IMR-90 (cell line): Measurements from ENCODE around the gene ZNF3. TPM values are rescaled to one million over a fixed set of nuclear protein-coding genes. Genes with fewer than 3 reads are reported as not detected.

ENCODE experiments used
- ATAC-seq: fragments of 200-7000 bp; cut with Tn5 transposase; 2 replicates; pipeline ENCODE4 v1.9.1; 2020; ENCODE audit warnings: low read depth, mild to moderate bottlenecking, moderate library complexity
- BruUV-seq: library from RNA; stranded (reverse); fragments of 400-500 nt; replicated peaks from 2 replicates; lab custom pipeline; 2021; lab: Mats Ljungman, UMichigan
- CTCF ChIA-PET: fragments of 300-600 bp; formaldehyde crosslinking; extraction: SDS; loops from one replicate; lab custom pipeline; 2021; ENCODE audit warnings: antibody characterized with exemption; lab: Yijun Ruan, JAX
- POLR2A ChIA-PET: fragments of 300-600 bp; sonication (Branson Sonifier 250); formaldehyde crosslinking; loops from one replicate; lab custom pipeline; 2022; ENCODE audit warnings: antibody characterized with exemption; ENCODE audit not compliant: unreplicated experiment; lab: Charles Lee
- DNase-seq: peaks from one replicate; pipeline ENCODE4 v3.0.0; 2013
- H2AFZ ChIP-seq: replicated peaks from 2 replicates; pipeline ENCODE3; 2013; ENCODE audit warnings: low read length, mild to moderate bottlenecking; ENCODE audit not compliant: poor library complexity
- H2AK5ac ChIP-seq: 2 replicates; pipeline ENCODE4 v1.6.1; 2013; ENCODE audit warnings: low read depth, low read length, inconsistent platforms
- H2AK9ac ChIP-seq: replicated peaks from 2 replicates; pipeline ENCODE3; 2013; ENCODE audit warnings: mild to moderate bottlenecking, low read depth, low read length, moderate library complexity; ENCODE audit not compliant: poor library complexity
- H2BK120ac ChIP-seq: 2 replicates; pipeline ENCODE4 v1.6.1; 2013; ENCODE audit warnings: low read depth, low read length, inconsistent platforms
- H2BK15ac ChIP-seq: 3 replicates; pipeline ENCODE4 v1.6.1; 2013; ENCODE audit warnings: low read depth, low read length, inconsistent platforms
- H2BK20ac ChIP-seq: 2 replicates; pipeline ENCODE4 v1.6.1; 2013; ENCODE audit warnings: low read depth, mild to moderate bottlenecking, inconsistent platforms, low read length, moderate library complexity
- H2BK5ac ChIP-seq: 2 replicates; pipeline ENCODE4 v1.6.1; 2013; ENCODE audit warnings: mild to moderate bottlenecking, low read depth, low read length, inconsistent platforms; ENCODE audit not compliant: poor library complexity, severe bottlenecking
- H3K14ac ChIP-seq: replicated peaks from 2 replicates; pipeline ENCODE4 v1.6.1; 2013; ENCODE audit warnings: low read depth, low read length, inconsistent platforms
- H3K18ac ChIP-seq: 2 replicates; pipeline ENCODE4 v1.6.1; 2013; ENCODE audit warnings: low read depth, low read length, control low read depth
- H3K23ac ChIP-seq: 2 replicates; pipeline ENCODE4 v1.6.1; 2013; ENCODE audit warnings: low read depth, low read length, inconsistent platforms
- H3K27ac ChIP-seq: 2 replicates; pipeline ENCODE4 v1.5.1; 2013; ENCODE audit warnings: mild to moderate bottlenecking, control low read depth, low read length; ENCODE audit not compliant: insufficient read depth
- H3K27me3 ChIP-seq: 2 replicates; pipeline ENCODE4 v1.6.1; 2013; ENCODE audit warnings: low read length; ENCODE audit not compliant: control insufficient read depth, insufficient read depth
- H3K36me3 ChIP-seq: 2 replicates; pipeline ENCODE4 v1.6.1; 2013; ENCODE audit warnings: low read length, mixed read lengths; ENCODE audit not compliant: control insufficient read depth, insufficient read depth
- H3K4ac ChIP-seq: 2 replicates; pipeline ENCODE4 v1.6.1; 2013; ENCODE audit warnings: low read depth, low read length, inconsistent platforms
- H3K4me1 ChIP-seq: 2 replicates; pipeline ENCODE4 v1.6.1; 2013; ENCODE audit warnings: low read length, mixed read lengths; ENCODE audit not compliant: control insufficient read depth, insufficient read depth
- H3K4me2 ChIP-seq: 2 replicates; pipeline ENCODE4 v1.6.1; 2013; ENCODE audit warnings: low read depth, mild to moderate bottlenecking, control low read depth, low read length, moderate library complexity
- H3K4me3 ChIP-seq: 2 replicates; pipeline ENCODE4 v1.5.1; 2013; ENCODE audit warnings: low read depth, mild to moderate bottlenecking, control low read depth, low read length, moderate library complexity; ENCODE audit not compliant: insufficient read depth
- H3K56ac ChIP-seq: 2 replicates; pipeline ENCODE4 v1.6.1; 2013; ENCODE audit warnings: low read length, inconsistent platforms; ENCODE audit not compliant: insufficient read depth; ENCODE audit errors: extremely low read depth
- H3K79me1 ChIP-seq, 2 experiments: 2 replicates each; pipeline ENCODE4 v1.6.1; 2013; ENCODE audit warnings: low read length in 2 of 2, inconsistent platforms in 1 of 2, low read depth in 1 of 2
- H3K9ac ChIP-seq: 2 replicates; pipeline ENCODE4 v1.6.1; 2013; ENCODE audit warnings: low read depth, low read length, control low read depth
- H3K9me1 ChIP-seq: 2 replicates; pipeline ENCODE4 v1.6.1; 2013; ENCODE audit warnings: low read length, inconsistent platforms; ENCODE audit not compliant: insufficient read depth
- H3K9me3 ChIP-seq: 2 replicates; pipeline ENCODE4 v1.6.1; 2013; ENCODE audit warnings: low read length; ENCODE audit not compliant: control insufficient read depth, insufficient read depth
- H4K20me1 ChIP-seq: 2 replicates; pipeline ENCODE4 v1.6.1; 2013; ENCODE audit warnings: low read length, inconsistent platforms; ENCODE audit not compliant: insufficient read depth
- H4K5ac ChIP-seq: 2 replicates; pipeline ENCODE4 v1.6.1; 2013; ENCODE audit warnings: mild to moderate bottlenecking, low read depth, low read length, control low read depth
- H4K8ac ChIP-seq, 2 experiments: 2 replicates each; pipeline ENCODE4 v1.6.1; 2013; ENCODE audit warnings: low read depth in 2 of 2, low read length in 2 of 2, control low read depth in 1 of 2, inconsistent platforms in 1 of 2
- H4K91ac ChIP-seq: 2 replicates; pipeline ENCODE4 v1.6.1; 2013; ENCODE audit warnings: low read depth, low read length, inconsistent platforms; ENCODE audit not compliant: insufficient read depth
- BHLHE40 ChIP-seq: fragments of 150-350 bp; IDR thresholded peaks from 2 replicates; pipeline ENCODE4 v1.6.1; 2016; ENCODE audit warnings: mild to moderate bottlenecking, low read depth, low read length
- CEBPB ChIP-seq: IDR thresholded peaks from 2 replicates; pipeline ENCODE4 v1.6.1; 2012; ENCODE audit warnings: low read depth, low read length, improper control_type of control experiment
- CHD1 ChIP-seq: IDR thresholded peaks from 2 replicates; pipeline ENCODE4 v1.6.1; 2012; ENCODE audit warnings: low read depth, low read length, improper control_type of control experiment
- CTCF ChIP-seq: conservative IDR thresholded peaks from 2 replicates; pipeline ENCODE4 v1.5.1; 2012; ENCODE audit warnings: mild to moderate bottlenecking, low read depth, low read length, improper control_type of control experiment
- FOS ChIP-seq: fragments of 150-350 bp; IDR thresholded peaks from 2 replicates; pipeline ENCODE4 v1.6.1; 2016; ENCODE audit warnings: low read depth, low read length
- MAFK ChIP-seq: IDR thresholded peaks from 2 replicates; pipeline ENCODE4 v1.6.1; 2012; ENCODE audit warnings: low read depth, low read length, improper control_type of control experiment
- MAZ ChIP-seq: IDR thresholded peaks from 2 replicates; pipeline ENCODE4 v1.6.1; 2012; ENCODE audit warnings: low read depth, mild to moderate bottlenecking, low read length, improper control_type of control experiment, moderate library complexity, borderline replicate concordance
- MXI1 ChIP-seq: IDR thresholded peaks from 2 replicates; pipeline ENCODE4 v1.6.1; 2012; ENCODE audit warnings: low read depth, mild to moderate bottlenecking, low read length, moderate library complexity, borderline replicate concordance
- NFE2L2 ChIP-seq: fragments of 150-350 bp; IDR thresholded peaks from 2 replicates; pipeline ENCODE4 v1.6.1; 2016; ENCODE audit warnings: low read depth, mild to moderate bottlenecking, low read length
- POLR2A ChIP-seq: IDR thresholded peaks from 2 replicates; pipeline ENCODE4 v1.6.1; 2012; ENCODE audit warnings: mild to moderate bottlenecking, low read depth, low read length
- RAD21 ChIP-seq: IDR thresholded peaks from 2 replicates; pipeline ENCODE4 v1.6.1; 2012; ENCODE audit warnings: low read length, improper control_type of control experiment
- RCOR1 ChIP-seq: IDR thresholded peaks from 2 replicates; pipeline ENCODE4 v1.6.1; 2012; ENCODE audit warnings: mild to moderate bottlenecking, low read length, improper control_type of control experiment; ENCODE audit not compliant: insufficient replicate concordance
- RFX5 ChIP-seq: IDR thresholded peaks from 2 replicates; pipeline ENCODE4 v1.8.0; 2012; ENCODE audit warnings: low read depth, mild to moderate bottlenecking, low read length, moderate library complexity
- SMC3 ChIP-seq: fragments of 150-350 bp; IDR thresholded peaks from 2 replicates; pipeline ENCODE4 v1.6.1; 2016; ENCODE audit warnings: low read depth, mild to moderate bottlenecking, antibody characterized with exemption, low read length, moderate library complexity
- WGBS, 2 experiments: methylation state at CpG; one replicate each; pipeline versions ENCODE4 v1.1.5 to v1.1.7; 2013; ENCODE audit warnings: missing lambda C conversion rate in 2 of 2; ENCODE audit not compliant: insufficient read length in 1 of 2; ENCODE audit errors: extremely low coverage in 2 of 2; 5-methylcytosine and 5-hydroxymethylcytosine counted together
- dilution Hi-C: fragments of 300-500 bp; cut with HindIII; formaldehyde crosslinking; loops from one replicate; pipeline ENCODE4 v1.14.3; 2018; ENCODE audit warnings: low sequenced_read_pairs; ENCODE audit not compliant: unreplicated experiment
- in situ Hi-C: fragments of 300-500 bp; cut with MboI; formaldehyde crosslinking; loops from 3 replicates; pipeline ENCODE4 v1.14.3; 2019; ENCODE audit warnings: low sequenced_read_pairs, inconsistent platforms, mixed read lengths
- intact Hi-C: fragments of 100-400 bp; cut with micrococcal nuclease; formaldehyde crosslinking; loops from 2 replicates; pipeline ENCODE4 v1.10.0; 2022
- polyA plus RNA-seq, 3 experiments: library from polyadenylated mRNA; depleted of rRNA; stranded (reverse); fragments of >200 nt; gene quantifications; 2 replicates each; pipeline ENCODE4 v1.2.3, GENCODE V29; 2012; ENCODE audit warnings: low replicate concordance in 1 of 3
- total RNA-seq: library from RNA; depleted of rRNA; stranded (reverse); fragments of >200 nt; gene quantifications from 2 replicates; pipeline ENCODE4 v1.2.3, GENCODE V29; 2012
- TF ChIP-seq, protein P1 (sequence below): fragments of 150-350 bp; IDR thresholded peaks from 2 replicates; pipeline ENCODE4 v1.6.1; 2016; ENCODE audit warnings: low read depth, mild to moderate bottlenecking, low read length, moderate library complexity, borderline replicate concordance
- TF ChIP-seq, protein P2 (sequence below): fragments of 150-350 bp; IDR thresholded peaks from 2 replicates; pipeline ENCODE4 v1.6.1; 2017; ENCODE audit warnings: mild to moderate bottlenecking, antibody characterized with exemption, low read length, low read depth

Gene ZNF3
- total and polyA plus RNA-seq, 2 of the 4 experiments (the other 2 are of a cell fraction): 24.8 to 30.8 TPM

GRCh38 chr7:100095289-100095688 lies 13.8 kb upstream of the ZNF3 start:
- no peak overlapping the region for H4K91ac ChIP-seq
- POLR2A ChIA-PET: no interaction called here
- no peak overlapping the region for H4K5ac ChIP-seq
- DNase-seq (no peak), ATAC-seq (no peak)
- H3K18ac ChIP-seq: no peak overlapping the region
- H3K9me3 ChIP-seq: no peaks in the 10 kb centered on the region
- H3K36me3 ChIP-seq: peaks cover 83% of the 10 kb centered on the region
- no peak overlapping the region for H3K9ac ChIP-seq
- peaks cover 49 to 85% of the 10 kb centered on the region in 2 experiments for H3K79me1 ChIP-seq
- no peak overlapping the region for H2AK5ac ChIP-seq
- in situ Hi-C loops: no loop called here
- no peak overlapping the region for H3K56ac ChIP-seq
- no peaks in the 10 kb centered on the region for H3K27me3 ChIP-seq
- TF ChIP-seq RCOR1: no peak
- TF ChIP-seq SMC3: no peak
- TF ChIP-seq, protein P1, sequence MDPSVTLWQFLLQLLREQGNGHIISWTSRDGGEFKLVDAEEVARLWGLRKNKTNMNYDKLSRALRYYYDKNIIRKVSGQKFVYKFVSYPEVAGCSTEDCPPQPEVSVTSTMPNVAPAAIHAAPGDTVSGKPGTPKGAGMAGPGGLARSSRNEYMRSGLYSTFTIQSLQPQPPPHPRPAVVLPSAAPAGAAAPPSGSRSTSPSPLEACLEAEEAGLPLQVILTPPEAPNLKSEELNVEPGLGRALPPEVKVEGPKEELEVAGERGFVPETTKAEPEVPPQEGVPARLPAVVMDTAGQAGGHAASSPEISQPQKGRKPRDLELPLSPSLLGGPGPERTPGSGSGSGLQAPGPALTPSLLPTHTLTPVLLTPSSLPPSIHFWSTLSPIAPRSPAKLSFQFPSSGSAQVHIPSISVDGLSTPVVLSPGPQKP: no peak
- no peak for TF ChIP-seq MXI1
- no peak for TF ChIP-seq CEBPB
- no peak for TF ChIP-seq RFX5
- TF ChIP-seq MAFK: no peak
- no peak for TF ChIP-seq FOS
- TF ChIP-seq, protein P2, sequence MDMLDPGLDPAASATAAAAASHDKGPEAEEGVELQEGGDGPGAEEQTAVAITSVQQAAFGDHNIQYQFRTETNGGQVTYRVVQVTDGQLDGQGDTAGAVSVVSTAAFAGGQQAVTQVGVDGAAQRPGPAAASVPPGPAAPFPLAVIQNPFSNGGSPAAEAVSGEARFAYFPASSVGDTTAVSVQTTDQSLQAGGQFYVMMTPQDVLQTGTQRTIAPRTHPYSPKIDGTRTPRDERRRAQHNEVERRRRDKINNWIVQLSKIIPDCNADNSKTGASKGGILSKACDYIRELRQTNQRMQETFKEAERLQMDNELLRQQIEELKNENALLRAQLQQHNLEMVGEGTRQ: no peak
- TF ChIP-seq MAZ: no peak
- no peak for TF ChIP-seq BHLHE40
- TF ChIP-seq RAD21: no peak
- no peak for TF ChIP-seq CHD1
- no peak for TF ChIP-seq CTCF
- TF ChIP-seq POLR2A: no peak
- no peak for TF ChIP-seq NFE2L2
- no peak overlapping the region for H2AFZ ChIP-seq
- no peak overlapping the region for H3K4ac ChIP-seq
- no peak overlapping the region for H3K23ac ChIP-seq
- CTCF ChIA-PET: no interaction called here
- intact Hi-C loops: no loop called here
- no peak overlapping the region for H2BK20ac ChIP-seq
- BruUV-seq: no TSS peak
- 80% methylated on average over 1 of the region's 9 CpGs; no CpG with 5 or more reads in 1 of the 2 experiments for WGBS, 2 experiments
- peaks cover 8% of the 10 kb centered on the region for H3K4me1 ChIP-seq
- H2BK15ac ChIP-seq: no peak overlapping the region
- H2AK9ac ChIP-seq: no peak overlapping the region
- H4K20me1 ChIP-seq: peaks cover 15% of the 10 kb centered on the region
- peaks cover 8% of the 10 kb centered on the region for H3K9me1 ChIP-seq
- dilution Hi-C loops: no loop called here
- no peak overlapping the region for H2BK120ac ChIP-seq
- H4K8ac ChIP-seq: no peak overlapping the region
- no peak overlapping the region for H3K27ac ChIP-seq
- no peak overlapping the region for H3K4me3 ChIP-seq
- no peak overlapping the region for H3K14ac ChIP-seq
- H2BK5ac ChIP-seq: no peak overlapping the region
- no peak overlapping the region for H3K4me2 ChIP-seq
